GM19395 (cell line): ENCODE results near the gene C10orf143.
"Not testable (repeated sequence)": the region's sequence is repeated elsewhere in the genome, so short reads cannot be mapped to it uniquely, and the experiment has no call there.

Source experiments
- ATAC-seq: cut with Tn5 transposase; IDR thresholded peaks from one replicate; pipeline ENCODE4 v1.9.1; 2021; ENCODE audit warnings: mild to moderate bottlenecking, moderate library complexity; ENCODE audit not compliant: unreplicated experiment

Gene C10orf143

GRCh38 chr10:130037169-130037661 lies 73.4 kb downstream of the C10orf143 start:
- ATAC-seq = no peak

GRCh38 chr10:130036296-130037065 lies 74.1 kb downstream of the C10orf143 start:
- no peak for ATAC-seq

GRCh38 chr10:130029209-130029608 lies 81.4 kb downstream of the C10orf143 start:
- no peak for ATAC-seq

- ATAC-seq = no peak
These were observed 82.2 kb downstream of the C10orf143 start for GRCh38 chr10:130028465-130028819.

- no peak for ATAC-seq
These were observed 82.7 kb downstream of the C10orf143 start for GRCh38 chr10:130027716-130028464.

GRCh38 chr10:130026670-130027456 lies 83.8 kb downstream of the C10orf143 start:
- no peak for ATAC-seq

GRCh38 chr10:130025811-130026485 lies 84.7 kb downstream of the C10orf143 start:
- ATAC-seq = no peak

- no peak for ATAC-seq
These were observed 85.3 kb downstream of the C10orf143 start for GRCh38 chr10:130025326-130025725.

- ATAC-seq = no peak
These were observed 85.8 kb downstream of the C10orf143 start for GRCh38 chr10:130024779-130025325.

GRCh38 chr10:130024326-130024725 lies 86.3 kb downstream of the C10orf143 start:
- not testable (repeated sequence) for ATAC-seq

GRCh38 chr10:130023454-130024230 lies 87.0 kb downstream of the C10orf143 start:
- ATAC-seq = no peak

- ATAC-seq = no peak
These were observed 87.9 kb downstream of the C10orf143 start for GRCh38 chr10:130022511-130023299.

- ATAC-seq = no peak
These were observed 88.5 kb downstream of the C10orf143 start for GRCh38 chr10:130022086-130022485.

- no peak for ATAC-seq
These were observed 89.2 kb downstream of the C10orf143 start for GRCh38 chr10:130021383-130021950.

GRCh38 chr10:130020651-130021382 lies 89.8 kb downstream of the C10orf143 start:
- no peak for ATAC-seq

- no peak for ATAC-seq
These were observed 91.9 kb downstream of the C10orf143 start for GRCh38 chr10:130018730-130019185.

GRCh38 chr10:130018265-130018664 lies 92.4 kb downstream of the C10orf143 start:
- no peak for ATAC-seq

GRCh38 chr10:130017631-130018022 lies 93.0 kb downstream of the C10orf143 start:
- ATAC-seq = no peak
